Testis (tissue), 2 donors: ENCODE measurements around the gene MAIP1.

Experiments used
- POLR2A ChIP-seq: fragments of 450-650 bp; IDR thresholded peaks from one replicate; pipeline ENCODE4 v1.6.1; 2017; ENCODE audit warnings: antibody characterized with exemption, mild to moderate bottlenecking, moderate library complexity
- TF ChIP-seq, protein P1 (sequence below), 3 experiments: fragments of 450-650 bp in 2 of 3; fragments of 200-600 bp in 1 of 3; sonication (generic) in 1 of 3; IDR thresholded peaks; one replicate each; pipeline ENCODE4 v1.5.1; 2016 to 2019; ENCODE audit warnings: antibody characterized with exemption in 3 of 3, mild to moderate bottlenecking in 2 of 3, moderate library complexity in 1 of 3

DNA sequence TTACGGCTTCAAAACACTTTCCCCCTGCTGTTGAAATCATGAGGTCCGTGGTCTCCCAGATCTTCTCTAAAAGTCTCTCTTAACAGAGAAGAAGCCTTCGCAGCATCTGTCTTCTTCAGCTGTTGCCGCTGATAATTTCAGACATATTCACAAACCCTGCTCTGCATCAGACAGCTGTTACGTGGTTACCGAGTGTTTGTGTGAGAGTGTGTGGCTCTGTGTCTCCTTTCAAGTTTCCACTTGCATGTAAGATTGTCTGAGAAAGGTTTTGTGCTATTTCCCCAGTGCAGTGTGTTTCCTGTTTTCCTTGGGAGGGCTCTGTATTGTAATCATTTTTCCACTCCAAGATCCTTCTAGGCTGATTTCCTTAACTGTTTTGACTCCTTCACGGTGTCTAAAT, 32.8 kb downstream of the MAIP1 start:
- TF ChIP-seq, protein P1, sequence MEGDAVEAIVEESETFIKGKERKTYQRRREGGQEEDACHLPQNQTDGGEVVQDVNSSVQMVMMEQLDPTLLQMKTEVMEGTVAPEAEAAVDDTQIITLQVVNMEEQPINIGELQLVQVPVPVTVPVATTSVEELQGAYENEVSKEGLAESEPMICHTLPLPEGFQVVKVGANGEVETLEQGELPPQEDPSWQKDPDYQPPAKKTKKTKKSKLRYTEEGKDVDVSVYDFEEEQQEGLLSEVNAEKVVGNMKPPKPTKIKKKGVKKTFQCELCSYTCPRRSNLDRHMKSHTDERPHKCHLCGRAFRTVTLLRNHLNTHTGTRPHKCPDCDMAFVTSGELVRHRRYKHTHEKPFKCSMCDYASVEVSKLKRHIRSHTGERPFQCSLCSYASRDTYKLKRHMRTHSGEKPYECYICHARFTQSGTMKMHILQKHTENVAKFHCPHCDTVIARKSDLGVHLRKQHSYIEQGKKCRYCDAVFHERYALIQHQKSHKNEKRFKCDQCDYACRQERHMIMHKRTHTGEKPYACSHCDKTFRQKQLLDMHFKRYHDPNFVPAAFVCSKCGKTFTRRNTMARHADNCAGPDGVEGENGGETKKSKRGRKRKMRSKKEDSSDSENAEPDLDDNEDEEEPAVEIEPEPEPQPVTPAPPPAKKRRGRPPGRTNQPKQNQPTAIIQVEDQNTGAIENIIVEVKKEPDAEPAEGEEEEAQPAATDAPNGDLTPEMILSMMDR (IDR thresholded peaks at IDR 0.05): no peak
- no peak for TF ChIP-seq POLR2A
